Esophagus squamous epithelium (tissue), 4 donors: Measurements from ENCODE around the gene ESRP2.

Experiments
- CTCF ChIP-seq, 6 experiments: fragments of 450-650 bp in 4 of 6; fragments of 200-600 bp in 2 of 6; sonication (generic) in 2 of 6; IDR thresholded peaks; one replicate each; pipeline ENCODE4 v1.5.1; 2016 to 2019; ENCODE audit warnings: antibody characterized with exemption in 6 of 6, mild to moderate bottlenecking in 4 of 6, moderate library complexity in 4 of 6
- POLR2A ChIP-seq, 4 donors: fragments of 450-650 bp; IDR thresholded peaks; one replicate each; pipeline ENCODE4 v1.6.1; 2017; ENCODE audit warnings: antibody characterized with exemption in 4 of 4, mild to moderate bottlenecking in 4 of 4, moderate library complexity in 3 of 4

GRCh38 chr16:68285683-68286082 is 49.8 kb upstream of the ESRP2 start:
- TF ChIP-seq CTCF (IDR thresholded peaks at IDR 0.05) (no peak), POLR2A (IDR thresholded peaks at IDR 0.05) (no peak)
